HUDEP-2 (cell line): Measurements from ENCODE around the gene LRRC74B.
A peak's percentile ranks its signal among the peaks of the same experiment; 100 is the strongest.
"Not testable (repeated sequence)": the region's sequence is repeated elsewhere in the genome, so short reads cannot be mapped to it uniquely, and the experiment has no call there.

Experiments
- DNase-seq, 76 experiments: peaks; one replicate each; lab custom pipeline; 2025; ENCODE audit not compliant: unreplicated experiment in 76 of 76; lab: John Stamatoyannopoulos, UW

LRRC74B gene

GRCh38 chr22:21045585-21046294 lies at the start of gene LRRC74B:
Gene LRRC74B, plus strand, starts transcription at chr22:21045946. Its CDS starts 41 bp downstream, at chr22:21045987.
- peak in 59 of 76 experiments; percentile 3 to 78 (median 43) for DNase-seq

GRCh38 chr22:20996031-20996410 lies 49.7 kb upstream of the LRRC74B start:
- DNase-seq = no peak

GRCh38 chr22:20996598-20997535 lies 48.9 kb upstream of the LRRC74B start:
- no peak for DNase-seq

GRCh38 chr22:20997536-20998257 lies 48.0 kb upstream of the LRRC74B start:
- no peak for DNase-seq

GRCh38 chr22:20998411-20999336 lies 47.1 kb upstream of the LRRC74B start:
- DNase-seq = peak in 2 of 76 experiments; percentile 12 to 15

- no peak for DNase-seq
Measured at GRCh38 chr22:20999350-21000206, 46.2 kb upstream of the LRRC74B start.

- peak in 3 of 76 experiments; percentile 4 to 19 (median 8) for DNase-seq
Measured at GRCh38 chr22:21000207-21000986, 45.3 kb upstream of the LRRC74B start.

GRCh38 chr22:21000987-21001600 lies 44.7 kb upstream of the LRRC74B start:
- peak in 1 of 76 experiments; percentile 47 for DNase-seq

GRCh38 chr22:21001601-21002325 lies 44.0 kb upstream of the LRRC74B start, which contains the start of gene THAP7:
Gene THAP7, minus strand, starts transcription at chr22:21002118. Its CDS starts 207 bp downstream, at chr22:21001911.
- DNase-seq = peak in 74 of 76 experiments; percentile 56 to 96 (median 90)

- DNase-seq = peak in 3 of 76 experiments; percentile 7 to 16 (median 11)
Measured at GRCh38 chr22:21003782-21004181, 42.0 kb upstream of the LRRC74B start.

- not testable (repeated sequence) for DNase-seq
Measured at GRCh38 chr22:21009208-21009607, 36.5 kb upstream of the LRRC74B start.

GRCh38 chr22:21009638-21010425 lies 35.9 kb upstream of the LRRC74B start:
- peak in 44 of 76 experiments; percentile 6 to 64 (median 27) for DNase-seq

GRCh38 chr22:21010426-21011113 lies 35.2 kb upstream of the LRRC74B start:
- no peak for DNase-seq

GRCh38 chr22:21012446-21013407 lies 33.0 kb upstream of the LRRC74B start:
- DNase-seq = no peak
